HL-60 (cell line): ENCODE results near the gene CAMKK1.

Experiments
- DNase-seq, 2 experiments: peaks; one replicate each; pipeline ENCODE4 v3.0.0-alpha.2; 2010 to 2020; ENCODE audit warnings: low read depth in 1 of 2, low spot score in 1 of 2
- H3K27ac ChIP-seq: fragments of 250-450 bp; sonication (Bioruptor Pico); replicated peaks from 2 replicates; pipeline ENCODE4 v1.5.1; 2020; ENCODE audit warnings: mild to moderate bottlenecking, moderate library complexity
- H3K27me3 ChIP-seq: fragments of 250-450 bp; sonication (Bioruptor Pico); 2 replicates; pipeline ENCODE4 v1.5.1; 2021; ENCODE audit warnings: mild to moderate bottlenecking, moderate library complexity; ENCODE audit not compliant: insufficient read depth, poor library complexity, severe bottlenecking
- H3K4me3 ChIP-seq: replicated peaks from 2 replicates; pipeline ENCODE4 v1.5.1; 2011; ENCODE audit warnings: mild to moderate bottlenecking, control low read depth, low read length; ENCODE audit not compliant: insufficient read depth
- GABPA ChIP-seq: IDR thresholded peaks from 2 replicates; pipeline ENCODE4 v1.6.1; 2012; ENCODE audit warnings: low read depth
- POLR2AphosphoS5 ChIP-seq: IDR thresholded peaks from 2 replicates; pipeline ENCODE4 v1.6.1; 2012; ENCODE audit warnings: low read depth
- SPI1 ChIP-seq: IDR thresholded peaks from 2 replicates; pipeline ENCODE4 v1.6.1; 2012; ENCODE audit warnings: low read depth, mild to moderate bottlenecking, borderline replicate concordance
- TF ChIP-seq, protein P1 (sequence below): IDR thresholded peaks from 2 replicates; pipeline ENCODE4 v1.6.1; 2012; ENCODE audit warnings: low read depth; ENCODE audit not compliant: insufficient replicate concordance
- TF ChIP-seq, protein P2 (sequence below): IDR thresholded peaks from one replicate; pipeline ENCODE4 v1.5.1; 2011; ENCODE audit warnings: low read length, control low read depth, inconsistent platforms; ENCODE audit not compliant: insufficient read depth

CAMKK1 gene

DNA sequence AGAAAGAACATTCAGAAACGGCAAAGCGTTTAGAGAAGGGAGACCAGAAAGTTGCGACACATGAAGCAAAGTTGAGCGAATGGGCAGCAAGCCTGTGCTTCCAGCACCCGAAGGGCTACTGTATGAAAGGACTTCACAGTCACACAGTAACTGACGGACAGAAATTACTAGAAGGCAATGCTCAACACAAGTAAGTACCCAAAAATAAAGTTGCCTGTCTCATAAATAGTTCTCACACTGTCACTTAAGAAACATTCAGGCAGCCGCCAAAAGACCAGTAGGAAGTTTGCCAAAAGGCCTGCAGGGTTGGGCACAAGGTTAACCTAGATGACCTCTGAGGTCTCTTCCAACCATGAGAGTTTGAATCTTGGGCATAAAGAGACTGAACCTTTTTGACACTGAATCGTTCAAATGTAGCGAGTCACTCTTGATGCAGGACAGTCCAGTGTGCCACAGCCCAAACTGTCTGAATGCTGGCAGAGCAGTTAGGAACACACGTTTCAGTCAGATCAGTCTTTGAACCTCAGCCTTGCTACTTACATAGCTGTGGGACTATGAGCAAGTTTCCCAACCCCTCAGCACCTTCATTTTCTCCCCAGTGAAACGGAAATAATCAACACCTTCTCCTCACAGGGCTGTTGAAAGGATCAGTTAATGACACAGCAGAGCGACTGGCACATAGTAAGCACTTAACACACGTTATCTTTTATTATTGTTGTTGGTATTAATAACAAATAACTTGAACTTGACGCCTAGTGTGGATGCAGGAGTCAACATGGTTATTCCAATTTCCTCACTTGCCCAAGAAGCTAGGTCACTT is 57.2 kb downstream of the CAMKK1 start:
- TF ChIP-seq, protein P1, sequence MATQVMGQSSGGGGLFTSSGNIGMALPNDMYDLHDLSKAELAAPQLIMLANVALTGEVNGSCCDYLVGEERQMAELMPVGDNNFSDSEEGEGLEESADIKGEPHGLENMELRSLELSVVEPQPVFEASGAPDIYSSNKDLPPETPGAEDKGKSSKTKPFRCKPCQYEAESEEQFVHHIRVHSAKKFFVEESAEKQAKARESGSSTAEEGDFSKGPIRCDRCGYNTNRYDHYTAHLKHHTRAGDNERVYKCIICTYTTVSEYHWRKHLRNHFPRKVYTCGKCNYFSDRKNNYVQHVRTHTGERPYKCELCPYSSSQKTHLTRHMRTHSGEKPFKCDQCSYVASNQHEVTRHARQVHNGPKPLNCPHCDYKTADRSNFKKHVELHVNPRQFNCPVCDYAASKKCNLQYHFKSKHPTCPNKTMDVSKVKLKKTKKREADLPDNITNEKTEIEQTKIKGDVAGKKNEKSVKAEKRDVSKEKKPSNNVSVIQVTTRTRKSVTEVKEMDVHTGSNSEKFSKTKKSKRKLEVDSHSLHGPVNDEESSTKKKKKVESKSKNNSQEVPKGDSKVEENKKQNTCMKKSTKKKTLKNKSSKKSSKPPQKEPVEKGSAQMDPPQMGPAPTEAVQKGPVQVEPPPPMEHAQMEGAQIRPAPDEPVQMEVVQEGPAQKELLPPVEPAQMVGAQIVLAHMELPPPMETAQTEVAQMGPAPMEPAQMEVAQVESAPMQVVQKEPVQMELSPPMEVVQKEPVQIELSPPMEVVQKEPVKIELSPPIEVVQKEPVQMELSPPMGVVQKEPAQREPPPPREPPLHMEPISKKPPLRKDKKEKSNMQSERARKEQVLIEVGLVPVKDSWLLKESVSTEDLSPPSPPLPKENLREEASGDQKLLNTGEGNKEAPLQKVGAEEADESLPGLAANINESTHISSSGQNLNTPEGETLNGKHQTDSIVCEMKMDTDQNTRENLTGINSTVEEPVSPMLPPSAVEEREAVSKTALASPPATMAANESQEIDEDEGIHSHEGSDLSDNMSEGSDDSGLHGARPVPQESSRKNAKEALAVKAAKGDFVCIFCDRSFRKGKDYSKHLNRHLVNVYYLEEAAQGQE: no peak
- TF ChIP-seq SPI1: no peak
- no peak for TF ChIP-seq POLR2AphosphoS5
- TF ChIP-seq GABPA: no peak
- TF ChIP-seq, protein P2, sequence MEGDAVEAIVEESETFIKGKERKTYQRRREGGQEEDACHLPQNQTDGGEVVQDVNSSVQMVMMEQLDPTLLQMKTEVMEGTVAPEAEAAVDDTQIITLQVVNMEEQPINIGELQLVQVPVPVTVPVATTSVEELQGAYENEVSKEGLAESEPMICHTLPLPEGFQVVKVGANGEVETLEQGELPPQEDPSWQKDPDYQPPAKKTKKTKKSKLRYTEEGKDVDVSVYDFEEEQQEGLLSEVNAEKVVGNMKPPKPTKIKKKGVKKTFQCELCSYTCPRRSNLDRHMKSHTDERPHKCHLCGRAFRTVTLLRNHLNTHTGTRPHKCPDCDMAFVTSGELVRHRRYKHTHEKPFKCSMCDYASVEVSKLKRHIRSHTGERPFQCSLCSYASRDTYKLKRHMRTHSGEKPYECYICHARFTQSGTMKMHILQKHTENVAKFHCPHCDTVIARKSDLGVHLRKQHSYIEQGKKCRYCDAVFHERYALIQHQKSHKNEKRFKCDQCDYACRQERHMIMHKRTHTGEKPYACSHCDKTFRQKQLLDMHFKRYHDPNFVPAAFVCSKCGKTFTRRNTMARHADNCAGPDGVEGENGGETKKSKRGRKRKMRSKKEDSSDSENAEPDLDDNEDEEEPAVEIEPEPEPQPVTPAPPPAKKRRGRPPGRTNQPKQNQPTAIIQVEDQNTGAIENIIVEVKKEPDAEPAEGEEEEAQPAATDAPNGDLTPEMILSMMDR: no peak
- H3K27ac ChIP-seq: peak overlapping the region; percentile 78
- DNase-seq: peak; percentile 47 to 80
- H3K4me3 ChIP-seq: no peak overlapping the region
- no peaks in the 10 kb centered on the region for H3K27me3 ChIP-seq

- Histone ChIP-seq H3K4me3 (no peak overlapping the region), H3K27ac (peak overlapping the region; percentile 78)
- peak; percentile 78 for TF ChIP-seq SPI1
- TF ChIP-seq, protein P2: no peak
- TF ChIP-seq, protein P1: no peak
- no peak for TF ChIP-seq GABPA
- no peak for TF ChIP-seq POLR2AphosphoS5
Measured at GRCh38 chr17:3834811-3835210, 58.0 kb downstream of the CAMKK1 start.

GRCh38 chr17:3828852-3829232 is 64.0 kb downstream of the CAMKK1 start:
- Histone ChIP-seq H3K27me3 (no peaks in the 10 kb centered on the region), H3K4me3 (no peak overlapping the region), H3K27ac (no peak overlapping the region)
- no peak for DNase-seq
- TF ChIP-seq POLR2AphosphoS5 (no peak), GABPA (no peak), SPI1 (no peak)
- TF ChIP-seq, protein P2: no peak
- TF ChIP-seq, protein P1: no peak

More at GRCh38 chr17:3834811-3835210, 58.0 kb downstream of the CAMKK1 start:
- DNase-seq: peak; percentile 41 to 79
- H3K27me3 ChIP-seq: no peaks in the 10 kb centered on the region
